Measurements from ENCODE around the gene KRTAP5-4.
"Not testable (repeated sequence)": the region's sequence is repeated elsewhere in the genome, so short reads cannot be mapped to it uniquely, and the experiment has no call there.

The KRTAP5-4 gene

DNA sequence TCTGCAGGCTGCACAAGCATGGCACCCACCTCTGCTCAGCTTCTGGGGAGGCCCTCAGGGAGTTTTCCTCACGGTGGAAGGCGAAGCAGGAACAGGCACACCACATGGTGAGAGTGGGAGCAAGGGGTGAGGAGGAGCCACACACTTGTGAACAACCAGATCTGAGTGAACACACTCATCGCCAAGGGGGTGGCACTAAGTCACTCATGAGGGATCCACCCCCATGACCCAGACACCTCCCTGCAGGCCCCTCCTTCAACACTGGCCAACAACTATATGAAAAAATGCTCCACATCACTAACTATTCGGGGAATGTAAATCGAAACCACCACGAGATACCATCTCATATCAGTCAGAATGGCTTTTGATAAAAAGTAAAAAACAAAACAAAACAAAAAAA, 23.1 kb downstream of the KRTAP5-4 start:
- H3K27me3 ChIP-seq (ENCODE audit: insufficient read depth, low read depth), result peaks cover 84% of the 10 kb centered on the region
- no peak overlapping the region for H3K9ac ChIP-seq
- no peak overlapping the region for H3K4me3 ChIP-seq (IDR thresholded peaks at IDR 0.05; ENCODE audit: insufficient read depth, low read depth, low read length)
- no peaks in the 10 kb centered on the region for H3K36me3 ChIP-seq (ENCODE audit: insufficient read depth)
- H3K4me1 ChIP-seq (ENCODE audit: low read depth, poor library complexity, severe bottlenecking), result no peaks in the 10 kb centered on the region
- no peaks in the 10 kb centered on the region for H4K20me1 ChIP-seq (ENCODE audit: insufficient read depth)
- H3K79me2 ChIP-seq (ENCODE audit: insufficient read depth, low read depth), result no peaks in the 10 kb centered on the region
- H2AFZ ChIP-seq (ENCODE audit: low read depth), result no peak overlapping the region
- H3K27ac ChIP-seq, result no peak overlapping the region
- H3K4me2 ChIP-seq, result no peak overlapping the region
- TF ChIP-seq, protein P1, sequence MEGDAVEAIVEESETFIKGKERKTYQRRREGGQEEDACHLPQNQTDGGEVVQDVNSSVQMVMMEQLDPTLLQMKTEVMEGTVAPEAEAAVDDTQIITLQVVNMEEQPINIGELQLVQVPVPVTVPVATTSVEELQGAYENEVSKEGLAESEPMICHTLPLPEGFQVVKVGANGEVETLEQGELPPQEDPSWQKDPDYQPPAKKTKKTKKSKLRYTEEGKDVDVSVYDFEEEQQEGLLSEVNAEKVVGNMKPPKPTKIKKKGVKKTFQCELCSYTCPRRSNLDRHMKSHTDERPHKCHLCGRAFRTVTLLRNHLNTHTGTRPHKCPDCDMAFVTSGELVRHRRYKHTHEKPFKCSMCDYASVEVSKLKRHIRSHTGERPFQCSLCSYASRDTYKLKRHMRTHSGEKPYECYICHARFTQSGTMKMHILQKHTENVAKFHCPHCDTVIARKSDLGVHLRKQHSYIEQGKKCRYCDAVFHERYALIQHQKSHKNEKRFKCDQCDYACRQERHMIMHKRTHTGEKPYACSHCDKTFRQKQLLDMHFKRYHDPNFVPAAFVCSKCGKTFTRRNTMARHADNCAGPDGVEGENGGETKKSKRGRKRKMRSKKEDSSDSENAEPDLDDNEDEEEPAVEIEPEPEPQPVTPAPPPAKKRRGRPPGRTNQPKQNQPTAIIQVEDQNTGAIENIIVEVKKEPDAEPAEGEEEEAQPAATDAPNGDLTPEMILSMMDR (conservative IDR thresholded peaks at IDR 0.05; ENCODE audit: low read depth, low read length), result no peak

DNA sequence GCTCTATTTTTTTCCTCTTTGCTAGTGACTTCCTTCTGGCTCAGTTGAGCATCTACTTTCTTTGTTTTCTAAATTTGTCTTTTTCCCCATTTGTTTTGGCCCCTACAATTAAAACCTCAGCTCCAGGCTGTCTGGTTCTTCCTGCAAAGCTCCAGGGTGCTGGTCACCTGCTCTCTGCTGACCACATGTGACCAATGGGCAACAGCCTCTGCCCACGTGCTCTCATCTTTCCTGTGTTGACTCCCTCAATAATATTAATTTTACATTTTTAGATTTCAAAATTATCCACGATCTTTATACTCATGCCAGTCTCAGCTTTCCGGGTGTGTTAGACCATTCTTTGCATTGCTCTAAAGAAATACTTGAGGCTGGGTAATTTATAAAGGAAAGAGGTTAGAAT, 23.5 kb downstream of the KRTAP5-4 start:
- not testable (repeated sequence) for H3K9ac ChIP-seq; H3K79me2 ChIP-seq (ENCODE audit: insufficient read depth, low read depth); H3K4me1 ChIP-seq (ENCODE audit: low read depth, poor library complexity, severe bottlenecking); H3K27ac ChIP-seq; H3K36me3 ChIP-seq (ENCODE audit: insufficient read depth); H4K20me1 ChIP-seq (ENCODE audit: insufficient read depth); H3K4me2 ChIP-seq; H3K4me3 ChIP-seq (IDR thresholded peaks at IDR 0.05; ENCODE audit: insufficient read depth, low read depth, low read length); H2AFZ ChIP-seq (ENCODE audit: low read depth)
- peaks cover 85% of the 10 kb centered on the region for H3K27me3 ChIP-seq (ENCODE audit: insufficient read depth, low read depth)

DNA sequence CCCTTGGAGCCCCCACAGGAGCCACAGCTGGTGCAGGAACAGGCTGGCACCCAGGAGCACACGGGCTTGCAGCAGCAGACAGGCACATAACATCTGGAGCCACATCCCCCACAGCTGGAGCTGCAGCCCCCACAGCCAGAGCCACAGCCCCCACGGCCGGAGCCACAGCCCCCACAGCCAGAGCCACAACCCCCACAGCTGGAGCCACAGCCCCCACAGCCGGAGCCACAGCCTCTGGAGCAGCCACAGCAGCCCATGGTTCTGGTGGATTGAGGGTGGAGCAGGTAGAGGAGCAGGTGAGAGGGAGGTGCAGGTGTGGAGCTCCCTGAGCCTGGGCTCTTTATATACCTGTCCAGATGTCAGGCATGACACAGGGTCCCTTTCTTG, 24.0 kb downstream of the KRTAP5-4 start, which contains the start of gene KRTAP5-2:
Gene KRTAP5-2, minus strand, starts transcription at position 301 of the 387 bp plus-strand sequence. Its CDS starts 44 bp downstream, at position 257.
- Histone ChIP-seq H3K4me1 (ENCODE audit: low read depth, poor library complexity, severe bottlenecking) (no peaks in the 10 kb centered on the region), H2AFZ (ENCODE audit: low read depth) (no peak within 1 kb of the TSS), H3K79me2 (ENCODE audit: insufficient read depth, low read depth) (no peaks in the 10 kb centered on the region), H3K9ac (no peak within 1 kb of the TSS), H3K4me2 (no peak within 1 kb of the TSS), H4K20me1 (ENCODE audit: insufficient read depth) (no peaks in the 10 kb centered on the region), H3K27me3 (ENCODE audit: insufficient read depth, low read depth) (peaks cover 85% of the 10 kb centered on the region), H3K36me3 (ENCODE audit: insufficient read depth) (no peaks in the 10 kb centered on the region), H3K4me3 (IDR thresholded peaks at IDR 0.05; ENCODE audit: insufficient read depth, low read depth, low read length) (no peak within 1 kb of the TSS), H3K27ac (no peak within 1 kb of the TSS)
- TF ChIP-seq, protein P1 (conservative IDR thresholded peaks at IDR 0.05; ENCODE audit: low read depth, low read length), result no peak

DNA sequence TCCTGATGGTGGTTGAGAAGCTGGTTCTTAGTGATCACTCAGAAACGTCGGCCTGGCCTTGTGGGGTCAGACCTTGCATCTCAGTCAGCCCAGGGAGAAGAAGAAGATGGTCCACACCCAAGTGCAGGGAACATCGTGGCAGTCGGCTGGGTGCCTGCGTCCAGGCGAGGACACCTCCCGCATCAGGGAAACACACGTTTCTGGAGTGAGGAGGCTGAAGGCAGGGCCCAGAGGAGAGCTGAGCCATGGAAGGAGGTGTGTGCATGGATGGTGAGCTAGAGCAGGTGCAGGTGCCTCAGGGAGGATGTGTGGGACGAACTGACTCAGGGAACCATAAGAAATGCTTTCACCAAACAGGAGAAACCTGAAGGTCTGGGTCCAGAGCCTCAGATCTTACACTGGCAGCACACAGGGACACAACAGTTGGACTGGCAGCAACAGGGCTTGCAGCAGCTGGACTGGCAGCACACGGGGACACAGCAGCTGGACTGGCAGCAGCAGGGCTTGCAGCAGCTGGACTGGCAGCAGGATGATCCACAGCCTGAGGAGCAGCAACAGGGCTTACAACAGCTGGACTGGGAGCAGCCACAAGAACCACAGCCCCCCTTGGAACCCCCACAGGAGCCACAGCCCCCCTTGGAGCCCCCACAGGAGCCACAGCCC, 24.5 kb downstream of the KRTAP5-4 start:
- H2AFZ ChIP-seq (ENCODE audit: low read depth), result no peak overlapping the region
- H3K79me2 ChIP-seq (ENCODE audit: insufficient read depth, low read depth), result no peaks in the 10 kb centered on the region
- peaks cover 87% of the 10 kb centered on the region for H3K27me3 ChIP-seq (ENCODE audit: insufficient read depth, low read depth)
- no peak overlapping the region for H3K4me3 ChIP-seq (IDR thresholded peaks at IDR 0.05; ENCODE audit: insufficient read depth, low read depth, low read length)
- H3K4me2 ChIP-seq, result no peak overlapping the region
- no peak overlapping the region for H3K9ac ChIP-seq
- no peaks in the 10 kb centered on the region for H3K36me3 ChIP-seq (ENCODE audit: insufficient read depth)
- no peaks in the 10 kb centered on the region for H4K20me1 ChIP-seq (ENCODE audit: insufficient read depth)
- no peak overlapping the region for H3K27ac ChIP-seq
- no peaks in the 10 kb centered on the region for H3K4me1 ChIP-seq (ENCODE audit: low read depth, poor library complexity, severe bottlenecking)
- TF ChIP-seq, protein P1 (conservative IDR thresholded peaks at IDR 0.05; ENCODE audit: low read depth, low read length), result no peak

DNA sequence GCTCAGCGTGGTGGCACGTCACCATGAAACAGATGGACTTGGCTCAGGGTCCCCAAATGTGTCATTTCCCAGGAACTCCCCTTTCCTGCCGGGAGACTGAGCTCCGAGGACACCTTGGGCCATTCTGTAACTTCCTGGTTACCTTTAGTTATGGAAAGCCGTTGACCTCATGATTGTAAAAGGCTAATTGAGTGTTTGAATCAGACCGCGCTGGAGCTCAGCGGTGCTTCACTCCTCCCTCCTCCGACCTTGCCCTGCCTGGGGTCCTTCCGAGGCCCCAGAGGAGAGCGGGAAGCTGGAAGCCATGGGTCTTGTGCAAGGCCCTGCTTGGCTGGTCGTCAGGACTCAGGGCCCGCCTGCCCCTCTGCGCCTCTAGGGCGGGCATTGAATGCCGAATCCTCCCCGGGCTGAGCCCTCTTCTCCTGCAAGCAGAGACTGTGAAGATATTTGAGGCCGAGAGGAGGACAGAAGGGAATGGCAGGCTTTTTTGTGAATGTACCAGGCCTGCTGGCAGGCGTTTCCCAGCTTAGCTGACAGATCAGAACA, 25.3 kb downstream of the KRTAP5-4 start:
- not testable (repeated sequence) for H3K36me3 ChIP-seq (ENCODE audit: insufficient read depth); H2AFZ ChIP-seq (ENCODE audit: low read depth); H3K9ac ChIP-seq; H4K20me1 ChIP-seq (ENCODE audit: insufficient read depth); H3K27ac ChIP-seq; H3K4me1 ChIP-seq (ENCODE audit: low read depth, poor library complexity, severe bottlenecking); H3K79me2 ChIP-seq (ENCODE audit: insufficient read depth, low read depth); H3K4me3 ChIP-seq (IDR thresholded peaks at IDR 0.05; ENCODE audit: insufficient read depth, low read depth, low read length); H3K4me2 ChIP-seq
- peaks cover 87% of the 10 kb centered on the region for H3K27me3 ChIP-seq (ENCODE audit: insufficient read depth, low read depth)

DNA sequence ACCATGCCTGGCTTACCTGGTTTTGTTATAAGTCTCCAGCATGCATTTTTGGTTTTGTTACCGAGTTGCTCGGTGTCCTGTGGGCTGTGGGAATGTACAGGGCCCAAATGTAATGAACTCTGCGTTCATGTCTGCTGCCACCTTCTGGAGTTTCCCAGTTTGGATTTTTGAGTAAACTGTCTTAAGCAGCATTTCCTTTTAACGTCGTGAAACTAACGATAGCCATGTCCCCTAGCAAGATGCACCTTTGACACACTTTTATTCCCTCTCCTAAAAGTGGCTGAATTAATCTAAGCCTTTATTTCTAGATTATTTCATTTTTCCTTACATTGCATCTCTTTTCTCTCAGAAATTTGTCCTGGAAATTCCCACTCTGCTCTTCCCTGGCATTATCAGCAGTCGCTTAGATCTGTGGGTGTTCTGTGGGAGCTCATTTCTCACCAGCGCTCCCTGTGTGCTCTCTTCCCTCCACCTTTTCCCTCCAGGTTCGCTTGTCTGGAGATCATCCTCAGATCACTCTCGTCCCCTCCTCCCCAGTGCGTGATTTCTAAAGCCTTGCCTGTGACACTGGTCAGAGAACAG, 25.9 kb downstream of the KRTAP5-4 start:
- not testable (repeated sequence) for H3K27ac ChIP-seq; H3K4me3 ChIP-seq (IDR thresholded peaks at IDR 0.05; ENCODE audit: insufficient read depth, low read depth, low read length); H3K79me2 ChIP-seq (ENCODE audit: insufficient read depth, low read depth); H2AFZ ChIP-seq (ENCODE audit: low read depth); H3K9ac ChIP-seq; H3K4me2 ChIP-seq; H3K36me3 ChIP-seq (ENCODE audit: insufficient read depth); H3K4me1 ChIP-seq (ENCODE audit: low read depth, poor library complexity, severe bottlenecking); H4K20me1 ChIP-seq (ENCODE audit: insufficient read depth)
- peaks cover 85% of the 10 kb centered on the region for H3K27me3 ChIP-seq (ENCODE audit: insufficient read depth, low read depth)

All from KMS-11 (cell line).